HCT116 (cell line): ENCODE data around the gene ACTN1. TPM values are rescaled to one million over a fixed set of nuclear protein-coding genes. Genes with fewer than 3 reads are reported as not detected.

Source experiments
- ATAC-seq: fragments of 200-7000 bp; cut with Tn5 transposase; 2 replicates; pipeline ENCODE4 v1.9.1; 2020; ENCODE audit warnings: mild to moderate bottlenecking, moderate library complexity
- BruUV-seq: library from RNA; stranded (reverse); fragments of 400-500 nt; replicated peaks from 2 replicates; lab custom pipeline; 2021; lab: Mats Ljungman, UMichigan
- CTCF ChIA-PET: fragments of 300-600 bp; sonication (Branson Sonifier 250); formaldehyde crosslinking; loops from one replicate; lab custom pipeline; 2021; ENCODE audit warnings: antibody characterized with exemption; lab: Charles Lee
- POLR2A ChIA-PET: fragments of 300-600, 350-600 bp; sonication (Branson Sonifier 250); formaldehyde crosslinking; loops from one replicate; lab custom pipeline; 2021; ENCODE audit warnings: antibody characterized with exemption; lab: Charles Lee
- RAD21 ChIA-PET, 2 experiments: fragments of 300-600 bp; sonication (Branson Sonifier 250); formaldehyde crosslinking; loops; one replicate each; lab custom pipeline; 2023; ENCODE audit warnings: low total read pairs in 2 of 2; ENCODE audit not compliant: uncharacterized antibody in 2 of 2, unreplicated experiment in 2 of 2, low non-redundant PET in 1 of 2; lab: Charles Lee
- DNase-seq: peaks from one replicate; pipeline ENCODE4 v3.0.0-alpha.2; 2010; ENCODE audit warnings: low read depth, low spot score
- H2AFZ ChIP-seq: fragments of 200-600 bp; shearing (Covaris generic), sonication (generic); 2 replicates; pipeline ENCODE4 v1.6.1; 2017; ENCODE audit warnings: low read depth, mixed run types, mixed read lengths, antibody characterized with exemption, low read length; ENCODE audit not compliant: poor library complexity, severe bottlenecking
- H3K27ac ChIP-seq: 2 replicates; pipeline ENCODE4 v1.5.1; 2012; ENCODE audit warnings: low read depth, low read length
- H3K27me3 ChIP-seq: fragments of 200-600 bp; sonication (generic); 2 replicates; pipeline ENCODE4 v1.6.1; 2016; ENCODE audit warnings: mixed run types, low read length, mixed read lengths; ENCODE audit not compliant: insufficient read depth
- H3K36me3 ChIP-seq, 2 experiments: fragments of 200-500 bp in 1 of 2; fragments of 200-600 bp in 1 of 2; sonication (Bioruptor generic) in 1 of 2; sonication (generic) in 1 of 2; 2 replicates each; pipeline versions ENCODE4 v1.5.1 to v1.6.1; 2014 to 2016; ENCODE audit warnings: low read length in 2 of 2, inconsistent platforms in 1 of 2, mixed read lengths in 1 of 2, mixed run types in 1 of 2; ENCODE audit not compliant: insufficient read depth in 2 of 2, control insufficient read depth in 1 of 2
- H3K4me1 ChIP-seq, 2 experiments: fragments of 200-600 bp in 1 of 2; sonication (generic) in 1 of 2; 2 replicates each; pipeline versions ENCODE4 v1.5.1 to v1.6.1; 2012 to 2017; ENCODE audit warnings: low read length in 2 of 2, inconsistent platforms in 1 of 2, mild to moderate bottlenecking in 1 of 2, mixed read lengths in 1 of 2, mixed run types in 1 of 2, moderate library complexity in 1 of 2; ENCODE audit not compliant: insufficient read depth in 2 of 2, control insufficient read depth in 1 of 2
- H3K4me2 ChIP-seq: fragments of 200-600 bp; sonication (generic); 2 replicates; pipeline ENCODE4 v1.6.1; 2017; ENCODE audit warnings: mixed run types, low read length, mixed read lengths
- H3K4me3 ChIP-seq, 2 experiments: fragments of 200-600 bp in 1 of 2; sonication (generic) in 1 of 2; replicated peaks in 1 of 2; 2 replicates each; pipeline ENCODE4 v1.5.1; 2011 to 2016; ENCODE audit warnings: low read length in 2 of 2, control low read depth in 1 of 2, low read depth in 1 of 2, mild to moderate bottlenecking in 1 of 2, mixed read lengths in 1 of 2, mixed run types in 1 of 2
- H3K79me2 ChIP-seq: fragments of 200-600 bp; sonication (generic); 2 replicates; pipeline ENCODE4 v1.6.1; 2017; ENCODE audit warnings: mild to moderate bottlenecking, mixed run types, low read length, moderate library complexity, mixed read lengths; ENCODE audit not compliant: insufficient read depth
- H3K9ac ChIP-seq: fragments of 200-600 bp; sonication (generic); 2 replicates; pipeline ENCODE4 v1.6.1; 2016; ENCODE audit warnings: low read length, mixed read lengths
- H3K9me2 ChIP-seq: fragments of 200-600 bp; sonication (generic), shearing (Covaris generic); 2 replicates; pipeline ENCODE4 v1.6.1; 2017; ENCODE audit warnings: mixed run types, mild to moderate bottlenecking, moderate library complexity; ENCODE audit not compliant: insufficient read depth
- H3K9me3 ChIP-seq, 2 experiments: fragments of 200-500 bp in 1 of 2; fragments of 200-600 bp in 1 of 2; sonication (Bioruptor generic) in 1 of 2; sonication (generic) in 1 of 2; 2 replicates each; pipeline ENCODE4 v1.6.1; 2014 to 2017; ENCODE audit warnings: low read length in 2 of 2, mixed read lengths in 2 of 2, inconsistent platforms in 1 of 2, low read depth in 1 of 2, mild to moderate bottlenecking in 1 of 2, mixed run types in 1 of 2, moderate library complexity in 1 of 2; ENCODE audit not compliant: control insufficient read depth in 1 of 2, insufficient read depth in 1 of 2
- H4K20me1 ChIP-seq: fragments of 200-600 bp; sonication (generic), shearing (Covaris generic); 2 replicates; pipeline ENCODE4 v1.6.1; 2017; ENCODE audit warnings: mixed run types, mild to moderate bottlenecking, moderate library complexity; ENCODE audit not compliant: insufficient read depth
- CBX3 ChIP-seq: IDR thresholded peaks from 2 replicates; pipeline ENCODE4 v1.6.1; 2012; ENCODE audit warnings: low read depth
- CEBPB ChIP-seq: IDR thresholded peaks from 2 replicates; pipeline ENCODE4 v1.6.1; 2012; ENCODE audit warnings: low read depth
- CTCF ChIP-seq, 3 experiments: fragments of 200-600 bp in 1 of 3; sonication (generic) in 1 of 3; IDR thresholded peaks in 2 of 3; conservative IDR thresholded peaks in 1 of 3; 2 replicates each; pipeline ENCODE4 v1.5.1; 2012 to 2017; ENCODE audit warnings: low read depth in 2 of 3, low read length in 2 of 3, antibody characterized with exemption in 1 of 3, borderline replicate concordance in 1 of 3, control low read depth in 1 of 3, mild to moderate bottlenecking in 1 of 3, mixed read lengths in 1 of 3, mixed run types in 1 of 3, moderate library complexity in 1 of 3; ENCODE audit not compliant: insufficient read depth in 1 of 3
- EGR1 ChIP-seq: IDR thresholded peaks from 2 replicates; pipeline ENCODE4 v1.6.1; 2012; ENCODE audit warnings: low read depth
- EZH2 ChIP-seq: fragments of 200-600 bp; sonication (generic); IDR thresholded peaks from 2 replicates; pipeline ENCODE4 v1.6.1; 2017; ENCODE audit warnings: antibody characterized with exemption, mixed run types
- EZH2phosphoT487 ChIP-seq: fragments of 200-600 bp; IDR thresholded peaks from 2 replicates; pipeline ENCODE4 v1.6.1; 2018; ENCODE audit warnings: antibody characterized with exemption, borderline replicate concordance
- FOSL1 ChIP-seq: IDR thresholded peaks from 2 replicates; pipeline ENCODE4 v1.6.1; 2012; ENCODE audit warnings: low read depth
- JUND ChIP-seq: IDR thresholded peaks from 2 replicates; pipeline ENCODE4 v1.6.1; 2012
- MAX ChIP-seq: IDR thresholded peaks from 2 replicates; pipeline ENCODE4 v1.6.1; 2012
- SRF ChIP-seq: IDR thresholded peaks from 2 replicates; pipeline ENCODE4 v1.6.1; 2012; ENCODE audit warnings: low read depth
- TCF7L2 ChIP-seq: IDR thresholded peaks from 2 replicates; pipeline ENCODE4 v1.7.0; 2011; ENCODE audit warnings: borderline replicate concordance, inconsistent platforms; ENCODE audit not compliant: insufficient read depth, insufficient read length; ENCODE audit errors: extremely low read depth
- ZFX ChIP-seq: fragments of 450-650 bp; IDR thresholded peaks from 2 replicates; pipeline ENCODE4 v1.6.1; 2017
- intact Hi-C: fragments of 100-400 bp; cut with micrococcal nuclease; formaldehyde crosslinking; loops from 2 replicates; pipeline ENCODE4 v1.10.0; 2022
- total RNA-seq: library from RNA; stranded (reverse); gene quantifications from one replicate; pipeline ENCODE4 v1.2.1, GENCODE V29; 2021; ENCODE audit not compliant: unreplicated experiment

Gene ACTN1
- total RNA-seq, 1 experiment from 2014 or later = 123 TPM

- H2AFZ ChIP-seq = no peak overlapping the region
Observed at GRCh38 chr14:68851078-68851477, 128.0 kb downstream of the ACTN1 start.

GRCh38 chr14:68849416-68849815 lies 129.7 kb downstream of the ACTN1 start:
- ChIA-PET RAD21 (no interaction called here), CTCF (interaction anchor here (0.7 kb wide), 1 partner anchor 24 kb away, joined by 4 read pairs; no protein-coding TSS in a partner anchor), POLR2A (no interaction called here)
- no peak overlapping the region for H2AFZ ChIP-seq
- H4K20me1 ChIP-seq = no peaks in the 10 kb centered on the region
- H3K4me3 ChIP-seq = no peak overlapping the region
- BruUV-seq = no TSS peak
- H3K36me3 ChIP-seq = no peaks in the 10 kb centered on the region
- H3K9me2 ChIP-seq = no peaks in the 10 kb centered on the region
- H3K79me2 ChIP-seq = no peaks in the 10 kb centered on the region
- H3K27me3 ChIP-seq = no peaks in the 10 kb centered on the region
- H3K9ac ChIP-seq = no peak overlapping the region
- ATAC-seq (no peak), DNase-seq (no peak)
- no peaks in the 10 kb centered on the region; a peak in 1 of 4 replicates for H3K9me3 ChIP-seq
- H3K4me1 ChIP-seq = peaks cover 5 to 6% of the 10 kb centered on the region in 2 experiments; a peak in 2 of 4 replicates
- intact Hi-C loops = loop anchor here (10.0 kb wide), 1 partner anchor 1015 kb away; no protein-coding TSS in a partner anchor
- TF ChIP-seq CTCF (IDR thresholded peaks at IDR 0.05 in 2 of 3, conservative IDR thresholded peaks at IDR 0.05 in 1 of 3; ENCODE audit: borderline replicate concordance in 1 of 3, insufficient read depth in 1 of 3, low read depth in 2 of 3, low read length in 2 of 3) (no peak), EZH2 (no peak), FOSL1 (no peak), CEBPB (no peak), MAX (no peak), SRF (no peak), CBX3 (no peak), EZH2phosphoT487 (no peak), ZFX (no peak), TCF7L2 (no peak), JUND (no peak)
- H3K27ac ChIP-seq = no peak overlapping the region
- no peak overlapping the region for H3K4me2 ChIP-seq

More at GRCh38 chr14:68851078-68851477, 128.0 kb downstream of the ACTN1 start:
- Histone ChIP-seq H3K27me3 (no peaks in the 10 kb centered on the region), H3K9me2 (no peaks in the 10 kb centered on the region), H3K79me2 (no peaks in the 10 kb centered on the region), H3K9ac (no peak overlapping the region), H3K4me1 (peaks cover 5 to 6% of the 10 kb centered on the region in 2 experiments; a peak in 2 of 4 replicates), H4K20me1 (no peaks in the 10 kb centered on the region), H3K36me3 (no peaks in the 10 kb centered on the region), H3K4me2 (no peak overlapping the region), H3K27ac (no peak overlapping the region), H3K9me3 (no peaks in the 10 kb centered on the region; a peak in 1 of 4 replicates), H3K4me3 (no peak overlapping the region)
- POLR2A ChIA-PET = no interaction called here
- no TSS peak for BruUV-seq
- ATAC-seq (no peak), DNase-seq (no peak)
- RAD21 ChIA-PET = no interaction called here
- TF ChIP-seq EGR1 = no peak
- intact Hi-C loops = no loop called here
- CTCF ChIA-PET = no interaction called here
